H1 (cell line): ENCODE measurements around the gene GSTA2. TPM values are rescaled to one million over a fixed set of nuclear protein-coding genes. Genes with fewer than 3 reads are reported as not detected.

ENCODE experiments used
- CTCF ChIA-PET: fragments of 300-600 bp; sonication (Branson Sonifier 250); formaldehyde crosslinking; loops from one replicate; lab custom pipeline; 2021; ENCODE audit not compliant: partially characterized antibody; lab: Charles Lee
- POLR2A ChIA-PET: fragments of 300-600 bp; sonication (Branson Sonifier 250); formaldehyde crosslinking; loops from one replicate; lab custom pipeline; 2021; ENCODE audit warnings: inconsistent platforms; ENCODE audit not compliant: partially characterized antibody; lab: Charles Lee
- DNase-seq, 2 experiments: peaks; one replicate each; pipeline versions ENCODE4 v3.0.0 to v3.0.0-alpha.2; 2010 to 2022; ENCODE audit warnings: low spot score in 2 of 2, low read depth in 1 of 2, mixed read lengths in 1 of 2
- FAIRE-seq: peaks from 2 replicates; lab custom pipeline; 2011; peaks lifted over from hg19 to GRCh38; lab: Jason Lieb, UNC
- H2AFZ ChIP-seq: 2 replicates; pipeline ENCODE4 v1.8.1; 2012; ENCODE audit warnings: low read length, inconsistent platforms
- H2AK5ac ChIP-seq: 2 replicates; pipeline ENCODE4 v1.6.1; 2013; ENCODE audit warnings: low read depth, low read length
- H2BK120ac ChIP-seq: replicated peaks from 2 replicates; pipeline ENCODE3; 2013; ENCODE audit warnings: low read depth, low read length, inconsistent platforms
- H2BK12ac ChIP-seq: 2 replicates; pipeline ENCODE4 v1.6.1; 2013; ENCODE audit warnings: low read depth, low read length
- H2BK15ac ChIP-seq: 2 replicates; pipeline ENCODE4 v1.6.1; 2013; ENCODE audit warnings: low read length
- H2BK20ac ChIP-seq: 2 replicates; pipeline ENCODE4 v1.6.1; 2013; ENCODE audit warnings: low read length
- H2BK5ac ChIP-seq: 2 replicates; pipeline ENCODE4 v1.6.1; 2013; ENCODE audit warnings: low read depth, low read length
- H3K14ac ChIP-seq: 2 replicates; pipeline ENCODE4 v1.6.1; 2013; ENCODE audit warnings: inconsistent platforms; ENCODE audit not compliant: insufficient read length
- H3K18ac ChIP-seq: 2 replicates; pipeline ENCODE4 v1.6.1; 2013; ENCODE audit warnings: low read length; ENCODE audit errors: extremely low read depth
- H3K23ac ChIP-seq: 2 replicates; pipeline ENCODE4 v1.6.1; 2013; ENCODE audit warnings: inconsistent platforms; ENCODE audit not compliant: insufficient read length
- H3K23me2 ChIP-seq: 2 replicates; pipeline ENCODE4 v1.6.1; 2013; ENCODE audit warnings: low read depth, low read length
- H3K27ac ChIP-seq: 2 replicates; pipeline ENCODE4 v1.6.1; 2011; ENCODE audit warnings: low read depth, low read length, inconsistent platforms
- H3K27me3 ChIP-seq, 4 experiments: replicated peaks in 1 of 4; 1 replicate in 1 of 4; 2 replicates in 3 of 4; pipeline versions ENCODE4 v1.6.1 to v1.8.1; 2011 to 2013; ENCODE audit warnings: low read length in 3 of 4, mild to moderate bottlenecking in 3 of 4, inconsistent platforms in 2 of 4, mixed read lengths in 2 of 4, moderate library complexity in 1 of 4; ENCODE audit not compliant: control insufficient read depth in 3 of 4, insufficient read depth in 3 of 4; ENCODE audit errors: extremely low read depth in 1 of 4
- H3K36me3 ChIP-seq, 4 experiments: 2 replicates each; pipeline versions ENCODE4 v1.6.1 to v1.8.1; 2011 to 2013; ENCODE audit warnings: mild to moderate bottlenecking in 4 of 4, low read length in 3 of 4, moderate library complexity in 2 of 4, control low read depth in 1 of 4, inconsistent platforms in 1 of 4; ENCODE audit not compliant: insufficient read depth in 4 of 4, control insufficient read depth in 2 of 4
- H3K4ac ChIP-seq: replicated peaks from 2 replicates; pipeline ENCODE3; 2013; ENCODE audit warnings: low read length, low read depth, mixed read lengths, inconsistent platforms; ENCODE audit not compliant: insufficient read length
- H3K4me1 ChIP-seq, 4 experiments: replicated peaks in 1 of 4; 1 replicate in 1 of 4; 2 replicates in 3 of 4; pipeline versions ENCODE4 v1.6.1 to v1.8.1; 2011 to 2013; ENCODE audit warnings: low read length in 3 of 4, inconsistent platforms in 2 of 4, mixed read lengths in 1 of 4; ENCODE audit not compliant: insufficient read depth in 4 of 4, control insufficient read depth in 3 of 4
- H3K4me2 ChIP-seq, 2 experiments: 2 replicates each; pipeline versions ENCODE4 v1.6.1 to v1.8.1; 2011 to 2013; ENCODE audit warnings: low read depth in 2 of 2, low read length in 2 of 2, control low read depth in 1 of 2, inconsistent platforms in 1 of 2, mild to moderate bottlenecking in 1 of 2; ENCODE audit not compliant: insufficient read depth in 1 of 2
- H3K4me3 ChIP-seq, 4 experiments: fragments of 200-600, 300-600 bp in 1 of 4; sonication (generic), shearing (Covaris generic), sonication (Bioruptor Twin) in 1 of 4; 2 replicates each; pipeline versions ENCODE4 v1.5.1 to v1.8.1; 2011 to 2016; ENCODE audit warnings: low read length in 4 of 4, low read depth in 3 of 4, control low read depth in 2 of 4, inconsistent platforms in 2 of 4, mild to moderate bottlenecking in 2 of 4, mixed read lengths in 1 of 4, moderate library complexity in 1 of 4; ENCODE audit not compliant: insufficient read depth in 2 of 4; ENCODE audit errors: extremely low read depth in 1 of 4
- H3K56ac ChIP-seq: replicated peaks from 2 replicates; pipeline ENCODE3; 2013; ENCODE audit warnings: low read depth, mild to moderate bottlenecking, mixed read lengths, low read length, inconsistent platforms; ENCODE audit not compliant: insufficient read length
- H3K79me1 ChIP-seq: 2 replicates; pipeline ENCODE4 v1.6.1; 2013; ENCODE audit warnings: low read depth, low read length, control low read depth
- H3K79me2 ChIP-seq, 2 experiments: 2 replicates each; pipeline versions ENCODE4 v1.6.1 to v1.8.1; 2012 to 2013; ENCODE audit warnings: low read length in 2 of 2, mild to moderate bottlenecking in 2 of 2, inconsistent platforms in 1 of 2; ENCODE audit not compliant: insufficient read depth in 2 of 2, control insufficient read depth in 1 of 2
- H3K9ac ChIP-seq, 4 experiments: replicated peaks in 1 of 4; 1 replicate in 1 of 4; 2 replicates in 3 of 4; pipeline versions ENCODE4 v1.6.1 to v1.8.1; 2011 to 2013; ENCODE audit warnings: low read depth in 3 of 4, low read length in 3 of 4, control low read depth in 2 of 4, mild to moderate bottlenecking in 2 of 4, moderate library complexity in 2 of 4, inconsistent platforms in 1 of 4; ENCODE audit errors: extremely low read depth in 1 of 4
- H3K9me3 ChIP-seq, 2 experiments: 2 replicates each; pipeline versions ENCODE4 v1.6.1 to v1.8.1; 2012 to 2013; ENCODE audit warnings: mild to moderate bottlenecking in 2 of 2, moderate library complexity in 2 of 2, control low read depth in 1 of 2, inconsistent platforms in 1 of 2, low read depth in 1 of 2, low read length in 1 of 2, mixed read lengths in 1 of 2; ENCODE audit not compliant: insufficient read depth in 2 of 2
- H4K20me1 ChIP-seq, 2 experiments: replicated peaks in 1 of 2; 2 replicates each; pipeline versions ENCODE3 to v1.8.1; 2011 to 2013; ENCODE audit warnings: inconsistent platforms in 2 of 2, low read length in 2 of 2, mild to moderate bottlenecking in 1 of 2; ENCODE audit not compliant: insufficient read depth in 2 of 2, control insufficient read depth in 1 of 2
- H4K5ac ChIP-seq: 2 replicates; pipeline ENCODE4 v1.6.1; 2013; ENCODE audit warnings: low read length, low read depth, mixed read lengths, inconsistent platforms; ENCODE audit not compliant: insufficient read length
- H4K8ac ChIP-seq: 2 replicates; pipeline ENCODE4 v1.8.0; 2013; ENCODE audit warnings: mild to moderate bottlenecking, moderate library complexity, low read length, inconsistent platforms; ENCODE audit not compliant: insufficient read depth; ENCODE audit errors: extremely low read depth
- H4K91ac ChIP-seq: replicated peaks from 2 replicates; pipeline ENCODE3; 2013; ENCODE audit warnings: low read length, mixed read lengths, inconsistent platforms; ENCODE audit not compliant: insufficient read length
- RAD21 ChIP-seq, 2 experiments: IDR thresholded peaks in 1 of 2; conservative IDR thresholded peaks in 1 of 2; 2 replicates each; pipeline ENCODE4 v1.6.1; 2011; ENCODE audit warnings: low read depth in 2 of 2, low read length in 2 of 2, improper control_type of control experiment in 1 of 2, inconsistent platforms in 1 of 2, mild to moderate bottlenecking in 1 of 2, moderate library complexity in 1 of 2
- RXRA ChIP-seq: IDR thresholded peaks from 2 replicates; pipeline ENCODE4 v1.6.1; 2011; ENCODE audit warnings: low read depth, mild to moderate bottlenecking, low read length, moderate library complexity; ENCODE audit not compliant: insufficient read depth
- SIRT6 ChIP-seq: IDR thresholded peaks from one replicate; pipeline ENCODE4 v1.7.1; 2012; ENCODE audit warnings: low read length, inconsistent platforms
- WGBS, 2 experiments: shearing (Covaris generic) in 1 of 2; methylation state at CpG; one replicate each; pipeline versions ENCODE4 v1.1.6 to v1.1.7; 2013 to 2015; ENCODE audit warnings: low lambda C conversion rate in 2 of 2, mixed read lengths in 2 of 2, inconsistent platforms in 1 of 2, low coverage in 1 of 2, missing lambda C conversion rate in 1 of 2; ENCODE audit not compliant: insufficient replicate concordance in 2 of 2, insufficient coverage in 1 of 2, insufficient read length in 1 of 2; ENCODE audit errors: extremely low coverage in 1 of 2, missing lambda C conversion rate in 1 of 2; 5-methylcytosine and 5-hydroxymethylcytosine counted together
- polyA plus RNA-seq, 7 experiments: library from polyadenylated mRNA; depleted of rRNA in 3 of 7; stranded (reverse) in 5 of 7; unstranded in 2 of 7; fragments of >200 nt in 5 of 7; fragments of 200-250 nt in 2 of 7; gene quantifications; 1 replicate in 5 of 7; 2 replicates in 1 of 7; 4 replicates in 1 of 7; pipeline versions ENCODE4 v1.2.1 to v1.2.3, GENCODE V29; 2011 to 2013; ENCODE audit warnings: missing spikeins in 2 of 7, mixed read lengths in 2 of 7
- total RNA-seq: library from RNA; stranded (reverse); fragmentation: NEBNext Ultra II Directional; extraction: Animal tissue kit (Norgen Biotek cat#: 25700); gene quantifications from 2 replicates; pipeline ENCODE4 v1.2.1, GENCODE V29; 2021

Gene GSTA2
- total and polyA plus RNA-seq, 2 of the 8 experiments (the other 6 are each of a cell fraction or from before 2014, with no cell fraction given) = 0.05 TPM; not detected in 1

DNA sequence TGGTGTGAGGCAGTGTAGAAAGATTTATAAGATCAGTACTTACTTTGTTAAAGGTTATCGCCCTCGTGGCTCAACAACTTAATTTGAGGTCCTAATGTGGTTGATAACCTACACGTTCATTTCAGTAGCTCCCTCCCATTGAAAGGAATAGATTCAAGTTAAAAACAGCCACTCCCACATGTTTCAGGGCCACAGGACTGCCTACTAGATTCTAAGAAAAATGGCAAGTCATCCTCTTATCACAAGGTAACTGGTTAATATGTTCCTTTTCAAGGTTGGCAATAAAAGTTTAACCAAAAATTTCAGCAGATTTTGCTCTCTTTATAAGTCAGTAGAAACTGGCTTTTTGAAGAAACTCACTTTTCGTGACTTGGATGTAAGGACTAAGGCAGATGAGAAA lies 17.1 kb downstream of the GSTA2 start:
- Histone ChIP-seq H3K56ac (no peak overlapping the region), H3K9me3 (peaks cover 3 to 8% of the 10 kb centered on the region in 2 experiments; a peak in 3 of 4 replicates), H3K18ac (no peak overlapping the region), H3K79me2 (no peaks in the 10 kb centered on the region), H2BK20ac (no peak overlapping the region), H2BK12ac (no peak overlapping the region), H3K9ac (no peak overlapping the region), H2AK5ac (no peak overlapping the region), H3K4me3 (no peak overlapping the region), H3K4ac (no peak overlapping the region), H2AFZ (no peak overlapping the region), H4K5ac (no peak overlapping the region), H3K23me2 (no peaks in the 10 kb centered on the region), H2BK5ac (no peak overlapping the region), H3K14ac (no peak overlapping the region), H3K23ac (no peak overlapping the region), H3K79me1 (no peaks in the 10 kb centered on the region), H4K91ac (no peak overlapping the region), H3K4me1 (peaks cover 0 to 6% (median 4%) of the 10 kb centered on the region in 4 experiments; a peak in 4 of 7 replicates), H3K36me3 (no peaks in the 10 kb centered on the region), H4K20me1 (no peaks in the 10 kb centered on the region), H3K27me3 (no peaks in the 10 kb centered on the region), H4K8ac (no peak overlapping the region), H3K4me2 (no peak overlapping the region), H3K27ac (no peak overlapping the region), H2BK15ac (no peak overlapping the region), H2BK120ac (no peak overlapping the region)
- ChIA-PET POLR2A (no interaction called here), CTCF (interaction anchor here (1.1 kb wide), 1 partner anchor 22 kb away, joined by 4 read pairs; no protein-coding TSS in a partner anchor)
- TF ChIP-seq RXRA = no peak
- no peak for TF ChIP-seq RAD21 (IDR thresholded peaks at IDR 0.05 in 1 of 2, conservative IDR thresholded peaks at IDR 0.05 in 1 of 2; ENCODE audit: low read depth in 2 of 2, low read length in 2 of 2)
- no peak for TF ChIP-seq SIRT6
- FAIRE-seq (no peak), DNase-seq (no peak)
- WGBS, 2 experiments = 92% methylated on average over 4 of the region's 4 CpGs; no CpG with 5 or more reads in 1 of the 2 experiments
